Esophagus muscularis mucosa (tissue), 4 donors: ENCODE measurements around the gene MARCHF2. TPM values are rescaled to one million over a fixed set of nuclear protein-coding genes. Genes with fewer than 3 reads are reported as not detected.
"Not testable (repeated sequence)": the region's sequence is repeated elsewhere in the genome, so short reads cannot be mapped to it uniquely, and the experiment has no call there.

Experiments used
- DNase-seq: peaks from one replicate; pipeline ENCODE4 v3.0.0-alpha.2; 2017; ENCODE audit errors: extremely low spot score
- H3K27ac ChIP-seq, 4 donors: fragments of 200-600 bp; sonication (generic); replicated peaks in 1 of 4; 1 replicate in 3 of 4; 2 replicates in 1 of 4; pipeline ENCODE4 v1.5.1; 2016 to 2019; ENCODE audit warnings: mild to moderate bottlenecking in 1 of 4
- H3K27me3 ChIP-seq, 4 donors: fragments of 200-600 bp; sonication (generic); one replicate each; pipeline versions ENCODE4 v1.5.1 to v1.6.0; 2016 to 2019
- H3K36me3 ChIP-seq, 4 donors: fragments of 200-600 bp; sonication (generic); one replicate each; pipeline ENCODE4 v1.5.1; 2016 to 2019
- H3K4me1 ChIP-seq, 4 donors: fragments of 200-600 bp; sonication (generic); one replicate each; pipeline ENCODE4 v1.5.1; 2016 to 2019
- H3K4me3 ChIP-seq, 4 donors: fragments of 200-600 bp; sonication (generic); 1 replicate in 2 of 4; 2 replicates in 2 of 4; pipeline ENCODE4 v1.5.1; 2016 to 2019; ENCODE audit warnings: mild to moderate bottlenecking in 4 of 4, moderate library complexity in 1 of 4
- H3K9me3 ChIP-seq, 4 donors: fragments of 200-600 bp; sonication (generic); 1 replicate in 3 of 4; 2 replicates in 1 of 4; pipeline ENCODE4 v1.5.1; 2016 to 2019
- EP300 ChIP-seq: sonication (generic); formaldehyde crosslinking; IDR thresholded peaks from one replicate; pipeline ENCODE4 v1.6.1; 2017; ENCODE audit warnings: antibody characterized with exemption
- POLR2A ChIP-seq: fragments of 450-650 bp; IDR thresholded peaks from one replicate; pipeline ENCODE4 v1.6.1; 2017; ENCODE audit warnings: antibody characterized with exemption, moderate library complexity, mild to moderate bottlenecking, low read depth
- POLR2AphosphoS5 ChIP-seq, 2 donors: sonication (generic); formaldehyde crosslinking; IDR thresholded peaks; one replicate each; pipeline ENCODE4 v1.6.1; 2017; ENCODE audit warnings: antibody characterized with exemption in 2 of 2
- WGBS: methylation state at CpG from one replicate; pipeline ENCODE4 v1.1.5; 2018; 5-methylcytosine and 5-hydroxymethylcytosine counted together
- intact Hi-C: fragments of 100-400 bp; cut with DNase I; formaldehyde crosslinking; loops from one replicate; pipeline ENCODE4 v1.15.1; 2023
- total RNA-seq, 4 donors: library from RNA; depleted of rRNA; stranded (reverse); fragments of >200 nt; gene quantifications; one replicate each; pipeline versions ENCODE4 v1.1.0 to v1.2.1, GENCODE V29; 2016
- TF ChIP-seq, protein P1 (sequence below), 3 experiments: fragments of 200-600 bp in 2 of 3; fragments of 450-650 bp in 1 of 3; sonication (generic) in 2 of 3; IDR thresholded peaks; one replicate each; pipeline ENCODE4 v1.5.1; 2017 to 2019; ENCODE audit warnings: antibody characterized with exemption in 3 of 3, mild to moderate bottlenecking in 2 of 3, moderate library complexity in 1 of 3

MARCHF2 gene
- total RNA-seq, 4 donors from 2014 or later = 227 to 286 (median 247) TPM

DNA sequence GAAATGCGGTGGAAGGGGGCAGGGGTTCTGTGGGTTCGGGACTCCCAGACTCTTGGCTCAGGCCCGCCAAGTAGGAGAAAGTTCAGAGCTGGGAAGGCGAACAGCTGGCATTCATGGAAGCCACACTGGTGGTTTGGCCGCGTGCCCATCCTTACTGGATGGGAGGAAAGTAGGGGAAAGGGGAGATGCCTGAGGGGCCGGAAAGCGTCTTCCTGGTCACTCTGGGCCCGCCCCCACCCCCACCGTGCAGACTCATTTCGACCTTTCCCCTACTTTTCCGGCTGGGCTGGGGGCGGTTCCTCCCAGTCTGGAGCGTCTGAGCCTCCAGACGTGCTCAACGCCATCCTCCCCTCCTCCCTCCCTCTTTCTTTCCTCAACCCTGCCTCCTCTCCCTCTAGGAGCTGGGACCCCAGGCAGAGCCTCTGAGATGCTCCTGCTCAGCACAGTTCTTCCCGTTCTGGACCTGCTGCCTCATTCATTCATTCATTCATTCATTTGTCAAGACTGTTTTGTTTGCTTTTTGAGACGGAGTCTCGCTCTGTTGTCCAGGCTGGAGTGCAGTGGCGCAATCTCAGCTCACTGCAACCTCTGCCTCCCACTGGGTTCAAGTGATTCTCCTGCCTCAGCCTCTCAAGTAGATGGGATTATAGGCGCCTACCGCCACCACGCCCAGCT is 45.6 kb upstream of the MARCHF2 start:
- Histone ChIP-seq H3K9me3 (no peaks in the 10 kb centered on the region), H3K4me3 (peak overlapping the region; percentile 19 to 71 (median 28)), H3K36me3 (peaks cover 0 to 62% (median 8%) of the 10 kb centered on the region in 4 donors), H3K4me1 (peaks cover 46 to 73% (median 67%) of the 10 kb centered on the region in 4 donors), H3K27me3 (peaks cover 0 to 14% (median 0%) of the 10 kb centered on the region in 4 donors), H3K27ac (peak overlapping the region in 3 of 4 donors; percentile 60 to 90 (median 62))
- intact Hi-C loops = no loop called here
- 23% methylated on average over 22 of the region's 23 CpGs for WGBS
- peak; percentile 56 to 79 for TF ChIP-seq POLR2AphosphoS5 (IDR thresholded peaks at IDR 0.05)
- peak; percentile 28 for TF ChIP-seq EP300
- TF ChIP-seq POLR2A = no peak
- DNase-seq = no peak

DNA sequence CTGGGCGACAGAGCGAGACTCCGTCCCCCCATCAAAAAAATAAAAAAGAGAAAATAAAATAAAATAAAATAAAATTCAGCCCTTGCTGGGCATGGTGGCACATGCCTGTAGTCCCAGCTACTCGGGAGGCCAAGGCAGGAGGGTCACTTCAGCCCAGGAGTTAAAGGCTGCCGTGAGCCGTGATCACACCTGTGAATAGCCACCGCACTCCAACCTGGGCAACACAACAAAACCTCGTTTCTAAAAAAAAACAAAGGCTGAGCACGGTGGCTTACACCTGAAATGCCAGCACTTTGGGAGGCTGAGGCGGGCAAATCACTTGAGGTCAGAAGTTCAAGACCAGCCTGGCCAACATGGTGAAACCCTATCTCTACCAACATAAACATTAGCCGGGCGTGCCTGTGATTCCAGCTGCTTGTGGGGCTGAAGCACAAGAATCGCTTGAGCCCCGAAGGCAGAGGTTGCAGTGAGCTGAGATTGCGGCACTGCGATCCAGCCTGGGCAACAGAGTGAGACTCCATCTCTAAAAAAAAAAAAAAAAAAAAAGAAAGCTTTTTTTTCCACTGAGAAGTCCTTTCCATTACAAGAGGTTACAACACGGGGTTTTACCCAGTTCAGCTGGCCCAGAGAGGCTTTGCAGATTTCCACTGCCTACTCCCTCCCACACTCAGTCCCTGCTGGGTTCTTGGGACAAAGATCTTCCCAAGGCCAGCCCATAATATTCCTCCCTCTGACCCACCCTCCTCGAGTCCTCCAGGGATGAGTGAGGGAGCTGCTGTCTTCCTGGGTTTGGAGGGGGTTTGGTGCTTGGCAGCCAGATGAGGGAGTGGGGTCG is 42.7 kb upstream of the MARCHF2 start:
- TF ChIP-seq POLR2AphosphoS5 (IDR thresholded peaks at IDR 0.05) (no peak), EP300 (no peak), POLR2A (no peak)
- TF ChIP-seq, protein P1, sequence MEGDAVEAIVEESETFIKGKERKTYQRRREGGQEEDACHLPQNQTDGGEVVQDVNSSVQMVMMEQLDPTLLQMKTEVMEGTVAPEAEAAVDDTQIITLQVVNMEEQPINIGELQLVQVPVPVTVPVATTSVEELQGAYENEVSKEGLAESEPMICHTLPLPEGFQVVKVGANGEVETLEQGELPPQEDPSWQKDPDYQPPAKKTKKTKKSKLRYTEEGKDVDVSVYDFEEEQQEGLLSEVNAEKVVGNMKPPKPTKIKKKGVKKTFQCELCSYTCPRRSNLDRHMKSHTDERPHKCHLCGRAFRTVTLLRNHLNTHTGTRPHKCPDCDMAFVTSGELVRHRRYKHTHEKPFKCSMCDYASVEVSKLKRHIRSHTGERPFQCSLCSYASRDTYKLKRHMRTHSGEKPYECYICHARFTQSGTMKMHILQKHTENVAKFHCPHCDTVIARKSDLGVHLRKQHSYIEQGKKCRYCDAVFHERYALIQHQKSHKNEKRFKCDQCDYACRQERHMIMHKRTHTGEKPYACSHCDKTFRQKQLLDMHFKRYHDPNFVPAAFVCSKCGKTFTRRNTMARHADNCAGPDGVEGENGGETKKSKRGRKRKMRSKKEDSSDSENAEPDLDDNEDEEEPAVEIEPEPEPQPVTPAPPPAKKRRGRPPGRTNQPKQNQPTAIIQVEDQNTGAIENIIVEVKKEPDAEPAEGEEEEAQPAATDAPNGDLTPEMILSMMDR (IDR thresholded peaks at IDR 0.05) = no peak
- no peak for DNase-seq
- no peak overlapping the region for H3K4me3 ChIP-seq
- intact Hi-C loops = no loop called here
- 90% methylated on average over 19 of the region's 19 CpGs for WGBS
- peak overlapping the region in 1 of 4 donors; percentile 27 for H3K27ac ChIP-seq
- H3K27me3 ChIP-seq = no peaks in the 10 kb centered on the region
- H3K9me3 ChIP-seq = no peaks in the 10 kb centered on the region
- H3K36me3 ChIP-seq = peaks cover 0 to 84% (median 26%) of the 10 kb centered on the region in 4 donors
- peaks cover 18 to 53% (median 49%) of the 10 kb centered on the region in 4 donors for H3K4me1 ChIP-seq

DNA sequence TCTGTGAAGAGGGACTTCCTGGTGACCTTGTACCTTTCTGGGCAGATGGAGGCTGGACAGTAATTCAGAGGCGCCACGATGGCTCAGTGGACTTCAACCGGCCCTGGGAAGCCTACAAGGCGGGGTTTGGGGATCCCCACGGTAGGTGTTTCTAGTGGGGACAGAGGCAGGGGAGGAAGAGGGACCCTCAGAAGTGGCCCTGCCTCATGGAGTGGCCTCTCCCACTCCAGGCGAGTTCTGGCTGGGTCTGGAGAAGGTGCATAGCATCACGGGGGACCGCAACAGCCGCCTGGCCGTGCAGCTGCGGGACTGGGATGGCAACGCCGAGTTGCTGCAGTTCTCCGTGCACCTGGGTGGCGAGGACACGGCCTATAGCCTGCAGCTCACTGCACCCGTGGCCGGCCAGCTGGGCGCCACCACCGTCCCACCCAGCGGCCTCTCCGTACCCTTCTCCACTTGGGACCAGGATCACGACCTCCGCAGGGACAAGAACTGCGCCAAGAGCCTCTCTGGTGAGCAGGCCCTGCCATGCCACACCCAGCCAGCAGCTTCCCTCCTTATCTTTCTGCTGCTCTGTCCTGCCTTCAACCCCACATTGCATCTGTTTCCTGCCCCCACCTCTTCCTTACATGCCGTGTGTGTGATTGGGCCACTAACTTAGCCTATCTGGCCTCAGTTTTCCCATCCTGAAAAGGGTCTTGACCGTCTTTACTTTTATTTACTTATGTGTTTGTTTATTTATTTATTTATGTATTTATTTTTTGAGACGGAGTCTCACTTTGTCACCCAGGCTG is 41.9 kb upstream of the MARCHF2 start:
- DNase-seq = no peak
- Histone ChIP-seq H3K27ac (peak overlapping the region in 1 of 4 donors; percentile 27), H3K4me1 (peaks cover 18 to 45% (median 43%) of the 10 kb centered on the region in 4 donors), H3K36me3 (peaks cover 0 to 76% (median 34%) of the 10 kb centered on the region in 4 donors), H3K27me3 (no peaks in the 10 kb centered on the region), H3K9me3 (no peaks in the 10 kb centered on the region), H3K4me3 (no peak overlapping the region)
- 89% methylated on average over 16 of the region's 28 CpGs for WGBS
- TF ChIP-seq POLR2AphosphoS5 (IDR thresholded peaks at IDR 0.05) = peak in 1 of 2 donors; percentile 6
- TF ChIP-seq, protein P1 (IDR thresholded peaks at IDR 0.05) = no peak
- intact Hi-C loops = no loop called here

DNA sequence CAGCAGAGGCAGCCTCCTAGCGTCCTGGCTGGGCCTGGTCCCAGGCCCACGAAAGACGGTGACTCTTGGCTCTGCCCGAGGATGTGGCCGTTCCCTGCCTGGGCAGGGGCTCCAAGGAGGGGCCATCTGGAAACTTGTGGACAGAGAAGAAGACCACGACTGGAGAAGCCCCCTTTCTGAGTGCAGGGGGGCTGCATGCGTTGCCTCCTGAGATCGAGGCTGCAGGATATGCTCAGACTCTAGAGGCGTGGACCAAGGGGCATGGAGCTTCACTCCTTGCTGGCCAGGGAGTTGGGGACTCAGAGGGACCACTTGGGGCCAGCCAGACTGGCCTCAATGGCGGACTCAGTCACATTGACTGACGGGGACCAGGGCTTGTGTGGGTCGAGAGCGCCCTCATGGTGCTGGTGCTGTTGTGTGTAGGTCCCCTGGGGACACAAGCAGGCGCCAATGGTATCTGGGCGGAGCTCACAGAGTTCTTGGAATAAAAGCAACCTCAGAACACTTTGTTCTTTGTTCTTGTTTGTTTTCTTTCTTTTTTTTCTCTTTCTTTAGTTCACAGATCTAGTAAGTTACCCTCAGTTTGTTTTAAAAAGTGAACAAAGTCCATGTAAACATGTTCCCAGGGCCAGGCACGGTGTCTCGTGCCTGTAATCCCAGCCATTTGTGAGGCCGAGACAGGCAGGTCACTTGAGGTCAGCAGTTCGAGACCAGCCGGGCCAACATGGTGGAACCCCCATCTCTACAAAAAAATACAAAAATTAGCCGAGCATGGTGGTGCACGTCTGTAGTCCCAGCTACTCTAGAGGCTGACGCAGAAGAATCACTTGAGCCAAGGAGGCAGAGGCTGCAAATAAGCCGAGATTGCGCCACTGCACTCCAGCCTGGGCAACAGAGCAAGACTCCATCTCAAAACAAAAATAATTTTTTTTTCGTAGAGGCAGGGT is 39.0 kb upstream of the MARCHF2 start:
- TF ChIP-seq POLR2AphosphoS5 (IDR thresholded peaks at IDR 0.05) = peak in 1 of 2 donors; percentile 44
- TF ChIP-seq, protein P1 (IDR thresholded peaks at IDR 0.05) = no peak
- intact Hi-C loops = no loop called here
- Histone ChIP-seq H3K27ac (peak overlapping the region in 2 of 4 donors; percentile 50 to 55), H3K36me3 (peaks cover 0 to 57% (median 41%) of the 10 kb centered on the region in 4 donors), H3K4me3 (no peak overlapping the region), H3K27me3 (no peaks in the 10 kb centered on the region), H3K4me1 (peaks cover 0 to 17% (median 14%) of the 10 kb centered on the region in 4 donors), H3K9me3 (no peaks in the 10 kb centered on the region)
- DNase-seq = no peak
- 85% methylated on average over 16 of the region's 26 CpGs for WGBS

DNA sequence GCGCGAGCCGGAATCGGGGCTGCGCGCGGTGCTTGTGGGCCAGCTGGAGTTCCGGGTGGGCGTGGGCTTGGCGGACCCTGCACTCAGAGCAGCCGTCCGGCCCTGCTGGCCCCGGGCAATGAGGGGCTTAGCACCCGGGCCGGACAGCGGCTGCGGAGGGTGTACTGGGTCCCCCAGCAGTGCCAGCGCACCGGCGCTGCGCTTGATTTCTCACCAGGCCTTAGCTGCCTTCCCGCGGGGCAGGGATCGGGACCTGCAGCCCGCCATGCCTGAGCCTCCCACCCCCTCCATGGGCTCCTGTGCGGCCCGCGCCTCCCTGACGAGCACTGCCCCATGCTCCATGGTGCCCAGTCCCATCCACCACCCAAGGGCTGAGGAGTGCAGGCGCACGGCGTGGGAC is 37.3 kb upstream of the MARCHF2 start:
- peaks cover 0 to 45% (median 37%) of the 10 kb centered on the region in 4 donors for H3K36me3 ChIP-seq
- H3K9me3 ChIP-seq, H3K4me3 ChIP-seq, H3K27me3 ChIP-seq, H3K27ac ChIP-seq, DNase-seq, intact Hi-C loops: not testable (repeated sequence)
- WGBS = 97% methylated on average over 24 of the region's 32 CpGs
- H3K4me1 ChIP-seq = peaks cover 0 to 12% (median 9%) of the 10 kb centered on the region in 4 donors

DNA sequence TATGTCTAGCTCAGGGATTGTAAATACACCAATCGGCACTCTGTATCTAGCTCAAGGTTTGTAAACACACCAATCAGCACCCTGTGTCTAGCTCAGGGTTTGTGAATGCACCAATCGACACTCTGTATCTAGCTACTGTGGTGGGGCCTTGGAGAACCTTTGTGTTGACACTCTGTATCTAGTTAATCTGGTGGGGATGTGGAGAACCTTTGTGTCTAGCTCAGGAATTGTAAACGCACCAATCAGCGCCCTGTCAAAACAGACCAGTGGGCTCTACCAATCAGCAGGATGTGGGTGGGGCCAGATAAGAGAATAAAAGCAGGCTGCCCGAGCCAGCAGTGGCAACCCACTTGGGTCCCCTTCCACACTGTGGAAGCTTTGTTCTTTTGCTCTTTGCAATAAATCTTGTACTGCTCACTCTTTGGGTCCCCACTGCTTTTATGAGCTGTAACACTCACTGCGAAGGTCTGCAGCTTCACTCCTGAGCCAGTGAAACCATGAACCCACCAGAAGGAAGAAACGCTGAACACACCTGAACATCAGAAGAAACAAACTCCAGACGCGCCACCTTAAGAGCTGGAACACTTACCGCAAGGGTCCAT is 36.6 kb upstream of the MARCHF2 start:
- intact Hi-C loops, H3K9me3 ChIP-seq, H3K27ac ChIP-seq, H3K27me3 ChIP-seq, DNase-seq, H3K4me3 ChIP-seq: not testable (repeated sequence)
- Histone ChIP-seq H3K4me1 (peaks cover 0 to 12% (median 7%) of the 10 kb centered on the region in 4 donors), H3K36me3 (peaks cover 0 to 38% (median 33%) of the 10 kb centered on the region in 4 donors)
- WGBS = 92% methylated on average over 6 of the region's 10 CpGs
